Aorta (tissue), 5 donors: ENCODE results near the gene H1-8. TPM values are rescaled to one million over a fixed set of nuclear protein-coding genes. Genes with fewer than 3 reads are reported as not detected.

Source experiments
- ATAC-seq: fragments of 200-7000 bp; cut with Tn5 transposase; one replicate; pipeline ENCODE4 v1.9.1; 2022; ENCODE audit warnings: moderate library complexity; ENCODE audit not compliant: low FRiP score
- DNase-seq, 2 donors: peaks; one replicate each; pipeline ENCODE4 v3.0.0-alpha.2; 2020
- H3K27ac ChIP-seq, 2 donors: one replicate each; pipeline ENCODE4 v1.5.1; 2013; ENCODE audit warnings: low read length in 2 of 2, mild to moderate bottlenecking in 2 of 2, moderate library complexity in 2 of 2, control low read depth in 1 of 2, inconsistent platforms in 1 of 2, low read depth in 1 of 2
- H3K27me3 ChIP-seq, 2 donors: one replicate each; pipeline ENCODE4 v1.6.1; 2013; ENCODE audit warnings: control low read depth in 1 of 2, low read length in 1 of 2, mild to moderate bottlenecking in 1 of 2, moderate library complexity in 1 of 2; ENCODE audit not compliant: insufficient read depth in 2 of 2, control insufficient read depth in 1 of 2
- H3K36me3 ChIP-seq, 2 donors: one replicate each; pipeline ENCODE4 v1.6.1; 2013; ENCODE audit warnings: control low read depth in 1 of 2, low read length in 1 of 2, mild to moderate bottlenecking in 1 of 2; ENCODE audit not compliant: insufficient read depth in 2 of 2, control insufficient read depth in 1 of 2
- H3K4me1 ChIP-seq, 2 donors: one replicate each; pipeline ENCODE4 v1.6.1; 2013; ENCODE audit warnings: low read length in 2 of 2, control low read depth in 1 of 2, mild to moderate bottlenecking in 1 of 2, moderate library complexity in 1 of 2; ENCODE audit not compliant: insufficient read depth in 2 of 2, control insufficient read depth in 1 of 2
- H3K4me3 ChIP-seq, 2 donors: one replicate each; pipeline ENCODE4 v1.5.1; 2013; ENCODE audit warnings: low read length in 2 of 2, control low read depth in 1 of 2, mild to moderate bottlenecking in 1 of 2
- H3K9me3 ChIP-seq: one replicate; pipeline ENCODE4 v1.6.1; 2013; ENCODE audit warnings: mild to moderate bottlenecking, low read length; ENCODE audit not compliant: control insufficient read depth
- WGBS, 2 donors: extraction: QIAGEN DNeasy Blood & Tissue Kit; methylation state at CpG; one replicate each; pipeline ENCODE4 v1.1.7; 2013; 5-methylcytosine and 5-hydroxymethylcytosine counted together
- intact Hi-C, 2 donors: fragments of 100-400 bp; cut with DNase I; formaldehyde crosslinking; loops; one replicate each; pipeline versions ENCODE4 v1.14.2 to v1.15.0; 2022
- polyA plus RNA-seq, 2 donors: library from polyadenylated mRNA; stranded (reverse); fragments of 200-250 nt; gene quantifications; one replicate each; pipeline ENCODE4 v1.2.3, GENCODE V29; 2013
- total RNA-seq, 2 donors: library from RNA; stranded (reverse); fragmentation: NEBNext Ultra II Directional; extraction: Animal tissue kit (Norgen Biotek cat#: 25700); gene quantifications; one replicate each; pipeline ENCODE4 v1.2.1, GENCODE V29; 2021
- donor health status: healthy with polysubstance abuse.
- donor health status: Bipolar disorder and iron deficiency.
- donor health status: DM: no; HTN: no; CAD: no.
- donor health status: DM: no; HTN: no; CAD: no.
- donor health status: DM: yes; HTN: yes; CAD: no.

Gene H1-8
- total and polyA plus RNA-seq, 4 donors = not detected

DNA sequence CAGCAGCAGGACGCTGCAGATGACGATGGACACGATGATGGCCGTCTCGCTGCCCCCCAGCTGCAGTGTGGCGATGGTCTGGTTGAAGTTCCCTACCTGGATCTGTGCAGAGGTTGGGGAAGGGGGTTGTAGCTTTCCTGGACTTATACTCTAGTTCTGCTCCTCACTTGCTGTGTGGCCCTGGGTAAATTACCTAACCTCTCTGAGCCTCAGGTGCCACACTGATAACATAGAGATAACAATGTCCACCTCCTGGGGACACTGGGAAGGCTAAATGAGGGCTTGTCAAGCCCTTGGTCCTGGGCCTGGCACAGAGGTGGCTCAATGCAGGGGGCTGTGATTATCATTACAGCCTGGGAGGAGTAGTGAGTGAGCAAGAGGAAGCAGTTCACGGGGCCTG, 26.9 kb downstream of the H1-8 start:
- Histone ChIP-seq H3K4me3 (no peak overlapping the region), H3K9me3 (no peaks in the 10 kb centered on the region), H3K27ac (no peak overlapping the region), H3K36me3 (peaks cover 0 to 4% of the 10 kb centered on the region in 2 donors), H3K4me1 (no peaks in the 10 kb centered on the region), H3K27me3 (no peaks in the 10 kb centered on the region)
- intact Hi-C loops = no loop called here
- DNase-seq (no peak), ATAC-seq (no peak)
- 91 to 94% methylated on average over 7 of the region's 7 CpGs for WGBS, 2 donors

DNA sequence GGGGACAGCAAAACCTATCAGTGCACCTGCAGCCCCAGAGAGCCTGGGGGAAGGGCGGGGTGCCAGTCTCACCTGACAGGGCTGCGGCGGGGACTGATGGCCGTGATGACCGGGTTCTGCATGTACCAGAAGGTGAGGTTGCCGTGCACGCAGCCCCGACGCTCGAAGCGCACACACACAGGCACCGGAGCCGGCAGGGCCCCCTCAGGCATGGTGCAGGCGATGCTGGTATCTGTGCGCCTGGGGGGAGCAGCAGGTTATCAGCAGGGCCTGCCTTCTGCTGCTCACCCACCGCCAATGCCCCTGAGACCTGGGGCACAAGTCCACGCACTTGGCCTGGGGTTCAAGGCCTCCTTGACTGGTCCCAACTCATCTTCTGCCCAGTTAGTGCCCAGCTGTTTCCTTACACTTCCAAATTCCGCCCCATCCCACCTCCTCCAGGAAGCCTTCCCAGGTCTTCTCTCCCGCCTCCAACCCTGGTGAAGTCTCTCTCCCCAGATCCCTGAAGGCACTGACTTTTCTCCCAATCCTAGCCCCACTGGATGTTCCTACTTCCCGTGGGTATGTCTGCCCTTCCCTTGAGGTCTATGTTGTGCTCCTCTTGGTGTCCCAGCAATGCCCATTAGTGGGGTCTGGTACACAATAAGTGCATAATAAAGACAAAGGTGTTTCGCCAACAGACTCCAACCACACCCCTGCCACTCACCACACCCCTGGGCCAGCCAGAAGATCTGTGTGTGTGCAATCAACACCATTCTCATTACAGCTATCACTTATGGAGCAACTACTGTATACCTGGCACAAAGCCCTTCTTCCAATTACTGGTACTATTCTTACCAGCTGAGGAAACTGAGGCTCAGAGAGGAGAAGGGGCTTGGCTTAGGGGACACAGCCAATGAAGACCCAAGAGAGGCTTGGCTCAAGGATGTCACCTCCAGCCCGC, 28.9 kb downstream of the H1-8 start:
- Histone ChIP-seq H3K9me3 (no peaks in the 10 kb centered on the region), H3K36me3 (peaks cover 0 to 4% of the 10 kb centered on the region in 2 donors), H3K4me3 (no peak overlapping the region), H3K27ac (no peak overlapping the region), H3K27me3 (no peaks in the 10 kb centered on the region), H3K4me1 (no peaks in the 10 kb centered on the region)
- ATAC-seq (no peak), DNase-seq (no peak)
- intact Hi-C loops = no loop called here
- 90 to 92% methylated on average over 22 of the region's 22 CpGs for WGBS, 2 donors

DNA sequence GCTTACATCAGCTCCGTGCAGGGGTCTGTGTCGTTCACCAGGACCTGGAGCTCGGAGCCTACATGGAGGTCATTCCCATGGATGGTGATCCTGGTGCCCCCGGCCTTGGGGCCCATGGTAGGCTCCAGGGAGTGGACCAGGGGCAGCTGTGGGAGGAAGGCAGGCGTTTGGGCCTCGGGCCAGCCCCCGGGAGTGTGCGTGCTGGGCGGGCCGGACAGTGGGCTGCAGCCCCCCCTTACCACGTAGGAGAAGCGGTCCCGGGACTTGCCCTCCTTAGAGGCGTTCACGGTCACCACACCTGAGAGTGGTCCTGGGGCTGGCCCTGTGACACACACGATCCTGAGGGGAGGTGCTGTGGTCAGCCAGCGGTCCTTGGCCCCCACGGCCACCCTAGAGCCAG, 29.6 kb downstream of the H1-8 start:
- peaks cover 0 to 4% of the 10 kb centered on the region in 2 donors for H3K36me3 ChIP-seq
- 84 to 89% methylated on average over 14 to 18 of the region's 18 CpGs for WGBS, 2 donors
- no peak overlapping the region for H3K4me3 ChIP-seq
- intact Hi-C loops = no loop called here
- H3K27ac ChIP-seq = no peak overlapping the region
- H3K4me1 ChIP-seq = no peaks in the 10 kb centered on the region
- DNase-seq = no peak
- no peak for ATAC-seq
- no peaks in the 10 kb centered on the region for H3K27me3 ChIP-seq
- H3K9me3 ChIP-seq = no peaks in the 10 kb centered on the region

DNA sequence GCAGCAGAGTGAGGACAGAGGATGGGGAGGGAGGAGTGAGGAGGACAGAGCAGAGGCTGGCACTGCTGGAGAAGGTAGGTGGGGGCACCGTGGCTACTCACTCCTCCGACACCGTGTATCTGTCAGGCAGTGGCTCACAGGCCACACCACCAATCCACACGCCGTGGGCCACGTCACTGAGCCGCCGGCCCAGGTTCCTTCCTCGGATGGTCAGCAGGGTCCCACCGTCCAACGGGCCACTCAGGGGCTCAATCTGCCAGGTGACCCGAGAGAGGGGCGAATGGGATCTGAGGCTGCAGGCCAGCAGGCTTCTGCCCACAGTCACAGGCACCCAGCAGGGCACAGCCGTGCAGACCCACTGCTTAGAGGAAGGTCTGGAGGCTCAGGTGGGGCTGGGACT, 30.5 kb downstream of the H1-8 start:
- H3K27me3 ChIP-seq = no peaks in the 10 kb centered on the region
- no peak for ATAC-seq
- no peak overlapping the region for H3K4me3 ChIP-seq
- no peak for DNase-seq
- 88 to 90% methylated on average over 14 of the region's 14 CpGs for WGBS, 2 donors
- no peaks in the 10 kb centered on the region for H3K4me1 ChIP-seq
- intact Hi-C loops = no loop called here
- no peak overlapping the region for H3K27ac ChIP-seq
- H3K36me3 ChIP-seq = peaks cover 0 to 4% of the 10 kb centered on the region in 2 donors
- no peaks in the 10 kb centered on the region for H3K9me3 ChIP-seq

DNA sequence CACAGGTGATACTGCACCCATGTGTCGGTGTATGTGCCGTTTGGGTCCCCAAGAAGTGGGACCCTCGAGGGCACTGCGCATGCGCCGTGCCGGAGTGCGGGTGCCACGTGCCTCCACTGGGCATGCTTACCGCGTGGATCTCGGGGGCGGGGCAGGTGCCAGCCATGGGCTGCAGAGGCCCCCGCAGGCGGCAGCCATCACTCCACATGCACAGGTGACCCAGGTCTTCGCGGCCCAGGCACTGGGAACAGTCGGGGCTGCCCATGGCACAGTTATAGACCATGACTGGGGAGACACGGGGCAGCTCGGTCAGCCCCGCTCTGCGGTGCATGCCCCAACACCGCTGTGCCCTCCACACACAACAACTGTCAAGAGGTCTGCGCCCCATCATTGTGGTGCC, 31.2 kb downstream of the H1-8 start:
- Histone ChIP-seq H3K4me3 (no peak overlapping the region), H3K27me3 (no peaks in the 10 kb centered on the region), H3K27ac (no peak overlapping the region), H3K4me1 (no peaks in the 10 kb centered on the region), H3K36me3 (peaks cover 0 to 4% of the 10 kb centered on the region in 2 donors), H3K9me3 (no peaks in the 10 kb centered on the region)
- 93% methylated on average over 24 of the region's 24 CpGs for WGBS, 2 donors
- no peak for ATAC-seq
- intact Hi-C loops = no loop called here
- no peak for DNase-seq

DNA sequence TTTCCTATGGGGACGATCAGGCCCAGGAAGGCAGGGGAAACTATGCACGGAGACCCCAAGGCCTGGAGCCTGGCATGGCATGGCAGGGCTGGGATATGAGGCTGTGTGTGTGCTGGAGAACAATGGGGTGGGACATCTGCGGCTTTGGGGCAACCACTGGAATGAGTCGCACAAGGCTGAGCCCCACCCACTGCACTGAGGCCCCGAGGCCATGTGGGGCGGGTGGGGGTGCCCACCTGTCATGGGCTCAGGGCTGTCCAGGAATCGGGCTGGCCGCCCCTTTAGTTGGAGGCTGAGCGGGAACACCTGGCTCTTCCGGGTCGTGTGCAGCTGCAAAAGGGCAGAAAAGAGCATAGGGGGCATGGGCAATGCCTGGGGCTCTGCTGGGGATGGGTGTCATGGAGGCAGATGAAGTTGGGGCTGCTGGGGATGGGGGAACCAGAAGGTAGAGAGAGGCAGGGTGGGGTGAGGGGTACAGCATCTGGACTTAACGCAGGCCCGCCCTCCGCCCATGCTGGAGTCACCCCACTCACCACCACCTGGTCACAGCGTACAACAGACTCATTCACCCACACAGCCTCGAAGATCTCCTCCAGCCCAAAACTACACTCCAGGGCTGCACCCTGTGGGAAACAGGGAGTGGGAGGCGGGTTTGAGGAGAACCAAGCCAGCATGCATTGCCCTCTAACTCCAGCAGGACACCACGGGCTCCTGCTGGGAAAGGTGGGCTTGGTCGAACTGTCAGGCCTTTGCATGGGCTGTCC, 32.4 kb downstream of the H1-8 start:
- intact Hi-C loops = no loop called here

DNA sequence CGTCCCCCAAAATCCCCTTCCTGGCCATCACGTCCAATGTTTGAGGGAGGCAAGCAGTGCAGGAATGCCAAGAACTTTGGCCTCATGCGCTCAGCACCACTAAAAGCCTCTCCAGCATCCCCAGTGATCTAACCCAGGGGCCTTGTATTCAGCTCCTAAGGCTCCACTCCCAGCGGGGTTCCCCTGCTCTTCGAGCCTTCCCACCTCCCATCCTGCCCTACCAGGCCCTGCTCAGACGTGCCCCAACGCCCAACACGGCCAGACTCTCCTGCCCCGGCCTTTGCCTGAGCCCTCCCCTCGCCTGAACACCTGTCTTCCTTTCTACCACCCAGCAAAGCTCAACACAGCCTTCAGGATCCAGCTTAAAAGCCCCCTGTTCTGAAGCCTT, 33.0 kb downstream of the H1-8 start:
- Histone ChIP-seq H3K9me3 (no peaks in the 10 kb centered on the region), H3K4me1 (no peaks in the 10 kb centered on the region), H3K4me3 (no peak overlapping the region), H3K27me3 (no peaks in the 10 kb centered on the region), H3K36me3 (peaks cover 0 to 2% of the 10 kb centered on the region in 2 donors), H3K27ac (no peak overlapping the region)
- DNase-seq (no peak), ATAC-seq (no peak)
- intact Hi-C loops = no loop called here
- WGBS, 2 donors = 87 to 90% methylated on average over 10 of the region's 10 CpGs

More for the DNA sequence above, 32.4 kb downstream of the H1-8 start:
- no peak overlapping the region for H3K4me3 ChIP-seq
- H3K27me3 ChIP-seq = no peaks in the 10 kb centered on the region
- DNase-seq (no peak), ATAC-seq (no peak)
- 84 to 86% methylated on average over 19 of the region's 19 CpGs for WGBS, 2 donors
- no peaks in the 10 kb centered on the region for H3K4me1 ChIP-seq
- peaks cover 0 to 2% of the 10 kb centered on the region in 2 donors for H3K36me3 ChIP-seq
- H3K27ac ChIP-seq = no peak overlapping the region
- H3K9me3 ChIP-seq = no peaks in the 10 kb centered on the region

DNA sequence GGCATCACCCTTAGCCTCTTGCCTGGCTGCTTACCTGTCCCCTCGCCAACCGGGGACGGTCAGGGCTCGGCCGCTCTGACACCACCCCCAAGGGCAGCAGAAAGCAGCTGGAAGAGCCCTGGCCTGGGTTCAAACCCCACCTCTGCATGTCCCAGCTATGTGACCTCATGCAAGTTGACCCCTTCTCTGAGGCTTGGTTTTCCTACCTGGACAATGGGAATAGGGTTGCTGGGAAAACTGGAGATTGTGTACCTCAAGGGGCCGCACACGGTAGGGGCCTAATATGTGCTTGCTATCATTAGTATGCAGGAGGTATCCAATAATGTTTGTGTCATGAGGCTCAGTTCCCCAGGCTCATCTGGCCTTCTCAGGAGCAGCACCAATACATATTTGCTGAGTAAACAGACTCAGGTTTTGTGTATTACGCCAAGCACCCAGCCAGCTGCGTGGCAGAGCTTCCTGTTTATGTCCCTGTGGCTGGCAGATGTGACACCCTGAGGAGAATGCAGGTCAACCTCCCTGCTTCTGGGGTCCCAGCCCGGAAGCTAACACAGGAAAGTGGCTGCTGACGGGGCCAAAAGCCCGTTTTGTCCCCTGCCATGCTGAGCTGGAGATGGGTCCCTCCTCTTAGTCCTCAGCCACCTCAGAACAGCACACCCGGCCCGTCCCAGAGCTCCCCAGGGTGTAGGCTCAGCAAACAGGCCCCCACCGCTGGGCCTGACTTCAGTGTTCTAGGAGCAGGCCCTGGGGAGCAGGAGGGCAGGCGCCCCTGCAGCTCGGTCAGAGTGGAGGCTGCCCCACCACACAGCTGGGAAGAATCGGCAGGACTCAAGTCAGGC, 33.8 kb downstream of the H1-8 start:
- Histone ChIP-seq H3K9me3 (no peaks in the 10 kb centered on the region), H3K4me3 (no peak overlapping the region), H3K27ac (no peak overlapping the region), H3K27me3 (no peaks in the 10 kb centered on the region), H3K4me1 (no peaks in the 10 kb centered on the region), H3K36me3 (peaks cover 0 to 2% of the 10 kb centered on the region in 2 donors)
- 82 to 85% methylated on average over 18 of the region's 18 CpGs for WGBS, 2 donors
- peak in 1 of 2 donors; percentile 86 for DNase-seq
- ATAC-seq = peak; percentile 17
- intact Hi-C loops = no loop called here
